ENCODE measurements around the gene TNFRSF14. TPM values are rescaled to one million over a fixed set of nuclear protein-coding genes. Genes with fewer than 3 reads are reported as not detected.

Gene TNFRSF14
- total RNA-seq, 1 donor from 2014 or later, result 14.7 TPM

DNA sequence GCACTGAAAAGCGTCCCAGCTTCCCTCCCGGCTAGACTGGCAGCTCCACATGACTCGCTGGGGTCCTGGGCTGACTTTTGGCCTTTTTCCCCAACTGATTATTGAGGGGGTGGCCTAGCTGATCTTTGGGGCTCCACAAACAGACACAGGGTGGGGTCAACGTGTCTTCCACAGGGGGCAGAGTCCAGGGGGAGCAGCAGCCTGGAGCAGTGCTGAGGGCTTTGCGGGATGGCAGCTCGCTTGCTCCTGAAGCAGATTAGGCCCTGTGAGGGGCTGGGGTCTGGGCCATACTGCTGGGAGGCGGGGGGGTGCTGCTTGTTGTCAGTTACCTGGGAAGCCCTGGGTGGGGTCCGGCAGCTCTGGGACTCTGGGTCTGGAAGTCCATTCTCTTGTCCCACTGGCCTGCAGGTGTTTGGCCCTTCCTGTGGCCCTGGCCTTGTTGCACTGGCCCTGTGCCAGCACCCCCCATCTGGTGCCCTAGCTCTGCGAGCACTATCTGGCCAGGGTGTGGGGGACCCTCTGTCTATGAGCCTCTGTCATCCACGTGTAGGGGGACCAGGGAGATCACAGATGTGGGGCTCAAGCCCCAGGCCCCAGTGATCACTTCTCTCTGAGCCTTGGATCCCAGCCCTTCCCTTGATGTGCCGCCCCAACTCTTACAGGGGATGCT, 13.8 kb upstream of the TNFRSF14 start:
- H3K27me3 ChIP-seq (ENCODE audit: control insufficient read depth, insufficient read depth, low read length), result peaks cover 12% of the 10 kb centered on the region

DNA sequence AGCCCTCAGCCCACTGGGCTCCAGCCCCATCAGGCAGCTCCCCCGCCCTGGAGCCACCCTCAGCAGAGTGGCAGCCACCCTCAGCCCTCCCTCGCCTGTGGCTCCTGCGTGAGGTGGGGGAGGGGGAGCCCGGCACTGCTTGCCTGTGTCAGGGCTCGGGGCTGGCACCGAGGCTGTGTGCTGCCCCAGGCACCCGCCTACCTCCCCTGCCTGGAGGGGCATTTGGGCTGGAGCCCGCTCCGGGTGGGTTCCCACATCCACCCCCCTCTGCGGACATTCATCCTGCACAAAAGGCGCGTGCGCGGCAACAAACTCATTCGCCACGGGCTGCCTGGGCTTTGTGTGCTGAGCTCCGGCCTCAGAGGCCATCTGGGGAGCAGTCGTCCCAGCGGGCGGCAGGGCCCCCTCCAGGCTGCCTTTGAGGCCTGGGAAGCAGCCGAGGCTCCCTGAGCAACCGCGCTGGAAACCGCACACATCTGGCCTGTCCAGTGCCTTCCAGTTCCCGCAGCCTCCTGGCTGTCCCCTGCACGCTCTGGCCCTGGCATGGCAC, 12.6 kb upstream of the TNFRSF14 start:
- TF ChIP-seq, protein P1, sequence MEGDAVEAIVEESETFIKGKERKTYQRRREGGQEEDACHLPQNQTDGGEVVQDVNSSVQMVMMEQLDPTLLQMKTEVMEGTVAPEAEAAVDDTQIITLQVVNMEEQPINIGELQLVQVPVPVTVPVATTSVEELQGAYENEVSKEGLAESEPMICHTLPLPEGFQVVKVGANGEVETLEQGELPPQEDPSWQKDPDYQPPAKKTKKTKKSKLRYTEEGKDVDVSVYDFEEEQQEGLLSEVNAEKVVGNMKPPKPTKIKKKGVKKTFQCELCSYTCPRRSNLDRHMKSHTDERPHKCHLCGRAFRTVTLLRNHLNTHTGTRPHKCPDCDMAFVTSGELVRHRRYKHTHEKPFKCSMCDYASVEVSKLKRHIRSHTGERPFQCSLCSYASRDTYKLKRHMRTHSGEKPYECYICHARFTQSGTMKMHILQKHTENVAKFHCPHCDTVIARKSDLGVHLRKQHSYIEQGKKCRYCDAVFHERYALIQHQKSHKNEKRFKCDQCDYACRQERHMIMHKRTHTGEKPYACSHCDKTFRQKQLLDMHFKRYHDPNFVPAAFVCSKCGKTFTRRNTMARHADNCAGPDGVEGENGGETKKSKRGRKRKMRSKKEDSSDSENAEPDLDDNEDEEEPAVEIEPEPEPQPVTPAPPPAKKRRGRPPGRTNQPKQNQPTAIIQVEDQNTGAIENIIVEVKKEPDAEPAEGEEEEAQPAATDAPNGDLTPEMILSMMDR (IDR thresholded peaks at IDR 0.05; ENCODE audit: insufficient read depth, low read length, poor library complexity, severe bottlenecking), result peak; percentile 4
- no peak for DNase-seq (ENCODE audit: low read depth)
- Histone ChIP-seq H3K27me3 (ENCODE audit: control insufficient read depth, insufficient read depth, low read length) (peaks cover 12% of the 10 kb centered on the region), H3K36me3 (ENCODE audit: control insufficient read depth, insufficient read depth, low read length) (no peaks in the 10 kb centered on the region), H3K4me3 (ENCODE audit: low read depth, low read length) (no peak overlapping the region)

More for the DNA sequence above, 13.8 kb upstream of the TNFRSF14 start:
- TF ChIP-seq, protein P1 (IDR thresholded peaks at IDR 0.05; ENCODE audit: insufficient read depth, low read length, poor library complexity, severe bottlenecking), result no peak
- DNase-seq (ENCODE audit: low read depth), result no peak
- Histone ChIP-seq H3K4me3 (ENCODE audit: low read depth, low read length) (no peak overlapping the region), H3K36me3 (ENCODE audit: control insufficient read depth, insufficient read depth, low read length) (no peaks in the 10 kb centered on the region)

DNA sequence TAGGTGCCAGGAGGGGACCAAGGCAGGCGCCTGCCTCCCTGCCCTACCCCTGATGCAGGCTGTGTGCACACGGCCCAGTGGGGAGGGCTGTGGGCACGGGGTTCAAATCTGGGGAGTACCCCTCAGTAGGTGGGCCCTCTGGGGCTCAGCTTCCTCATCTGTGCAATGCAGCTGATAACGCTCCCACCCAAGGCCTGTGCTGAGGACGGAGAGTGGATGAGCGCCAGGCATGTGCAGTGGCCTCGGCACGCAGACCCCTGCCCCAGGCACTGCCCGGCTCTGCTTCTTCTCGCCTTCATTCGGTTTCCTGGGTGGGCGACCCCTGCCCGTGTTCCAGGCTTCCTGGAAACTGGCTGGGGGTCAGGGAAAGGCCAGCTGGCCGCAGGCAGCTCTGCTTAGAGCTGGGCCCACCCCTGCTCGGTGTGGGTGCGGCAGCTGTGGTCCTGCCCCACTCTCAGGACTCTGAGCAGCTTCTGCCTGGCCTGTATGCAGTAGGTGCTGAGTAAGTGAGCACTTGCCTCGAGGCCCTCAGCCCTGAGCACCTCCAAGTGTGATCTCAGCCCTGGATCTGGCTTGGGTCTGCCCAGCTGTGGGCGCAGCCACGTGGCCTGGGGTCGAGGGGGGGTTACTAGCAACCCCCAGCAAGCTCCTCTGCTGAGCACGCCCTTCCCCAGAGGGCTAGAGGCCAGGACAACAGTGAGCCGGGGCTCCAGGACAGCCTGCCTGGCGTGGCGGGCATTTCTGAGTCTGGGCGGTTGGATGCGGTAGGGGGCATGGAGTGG, 11.9 kb upstream of the TNFRSF14 start:
- DNase-seq (ENCODE audit: low read depth), result no peak
- Histone ChIP-seq H3K36me3 (ENCODE audit: control insufficient read depth, insufficient read depth, low read length) (no peaks in the 10 kb centered on the region), H3K4me3 (ENCODE audit: low read depth, low read length) (no peak overlapping the region), H3K27me3 (ENCODE audit: control insufficient read depth, insufficient read depth, low read length) (peaks cover 10% of the 10 kb centered on the region)
- TF ChIP-seq, protein P1 (IDR thresholded peaks at IDR 0.05; ENCODE audit: insufficient read depth, low read length, poor library complexity, severe bottlenecking), result no peak

DNA sequence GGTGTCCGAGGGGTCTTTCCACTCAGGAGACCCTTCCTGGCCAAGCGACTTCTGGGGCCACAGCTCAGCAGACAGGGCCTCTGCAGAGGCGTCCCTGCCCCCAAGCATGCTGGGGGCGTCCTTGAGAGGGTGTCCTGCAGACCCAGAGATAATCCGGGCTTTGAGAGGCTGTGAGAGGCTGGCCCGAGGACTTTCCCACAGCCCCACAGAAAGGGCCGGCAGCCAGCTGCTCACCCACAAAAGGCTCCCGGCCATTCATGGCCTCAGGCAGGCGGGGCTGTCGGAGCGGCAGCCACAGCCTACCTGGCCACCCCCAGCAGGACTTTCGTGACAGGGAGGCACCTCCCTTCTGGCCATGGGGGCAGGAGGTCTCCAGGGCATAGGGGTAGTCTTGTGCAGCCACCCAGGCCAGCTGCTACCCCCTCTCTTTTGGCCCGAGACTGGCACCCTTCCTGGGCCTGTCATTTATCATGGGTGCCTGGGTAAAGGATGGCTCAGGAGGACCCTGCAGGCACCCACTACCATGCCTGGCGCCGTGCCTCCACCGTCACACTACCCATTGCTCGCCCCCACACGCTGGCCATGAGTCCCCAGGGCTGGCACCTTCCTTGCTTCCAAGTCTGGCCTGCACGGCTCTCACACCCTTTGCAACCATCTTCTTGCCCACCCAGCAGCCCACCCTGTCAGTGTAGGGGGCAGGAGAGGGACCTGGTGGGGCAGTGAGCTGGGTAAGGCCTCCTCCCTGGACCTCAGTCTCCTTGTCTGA, 11.1 kb upstream of the TNFRSF14 start:
- TF ChIP-seq, protein P1 (IDR thresholded peaks at IDR 0.05; ENCODE audit: insufficient read depth, low read length, poor library complexity, severe bottlenecking), result no peak
- no peaks in the 10 kb centered on the region for H3K36me3 ChIP-seq (ENCODE audit: control insufficient read depth, insufficient read depth, low read length)
- no peak overlapping the region for H3K4me3 ChIP-seq (ENCODE audit: low read depth, low read length)
- peaks cover 9% of the 10 kb centered on the region for H3K27me3 ChIP-seq (ENCODE audit: control insufficient read depth, insufficient read depth, low read length)
- no peak for DNase-seq (ENCODE audit: low read depth)

DNA sequence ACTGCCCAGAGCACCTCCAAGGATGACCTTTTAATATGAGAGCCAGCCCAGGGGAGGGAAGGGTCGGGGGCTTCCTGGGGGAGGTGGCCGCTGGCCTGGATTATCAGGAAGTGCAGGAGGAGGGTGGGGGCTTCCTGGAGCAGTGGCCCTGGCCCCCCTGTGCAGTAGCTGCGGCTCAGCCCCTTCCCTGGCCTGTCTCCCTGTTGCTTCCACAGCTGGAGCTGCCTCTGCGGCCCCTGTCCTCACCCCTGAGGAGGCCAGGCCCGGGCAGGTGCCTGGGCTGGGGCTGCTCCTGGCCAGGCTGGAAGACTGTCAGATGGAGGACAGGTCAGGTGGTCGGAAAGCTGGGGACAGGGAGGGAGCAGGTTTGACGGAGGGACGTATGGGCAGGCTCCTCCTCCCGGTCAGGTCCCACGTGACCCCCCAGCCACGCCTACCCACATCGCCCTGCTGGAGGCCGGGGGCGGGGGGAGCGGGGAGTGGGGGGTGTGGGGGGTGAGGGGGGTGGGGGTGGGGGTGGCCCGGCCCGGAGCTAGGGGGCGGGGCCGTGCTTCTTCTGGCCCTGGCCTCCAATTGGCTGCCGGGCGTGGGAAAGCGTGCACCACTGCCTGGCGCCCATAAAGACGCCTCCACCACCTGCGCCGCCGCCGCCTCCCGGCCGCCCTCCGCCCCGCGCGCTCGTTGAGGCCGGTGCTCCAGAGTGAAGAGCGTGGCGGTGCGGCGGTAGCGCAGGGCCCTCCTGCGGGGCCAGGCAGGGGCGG, 10.2 kb upstream of the TNFRSF14 start:
- TF ChIP-seq, protein P1 (IDR thresholded peaks at IDR 0.05; ENCODE audit: insufficient read depth, low read length, poor library complexity, severe bottlenecking), result no peak
- no peaks in the 10 kb centered on the region for H3K36me3 ChIP-seq (ENCODE audit: control insufficient read depth, insufficient read depth, low read length)
- H3K27me3 ChIP-seq (ENCODE audit: control insufficient read depth, insufficient read depth, low read length), result peaks cover 3% of the 10 kb centered on the region
- peak; percentile 37 for DNase-seq (ENCODE audit: low read depth)
- H3K4me3 ChIP-seq (ENCODE audit: low read depth, low read length), result peak overlapping the region; percentile 53

Data from kidney epithelial cell (primary cell).